Brain microvascular endothelial cell (primary cell): ENCODE data around the gene CALY.
A peak's percentile ranks its signal among the peaks of the same experiment; 100 is the strongest.
"Not testable (repeated sequence)": the region's sequence is repeated elsewhere in the genome, so short reads cannot be mapped to it uniquely, and the experiment has no call there.

Experiments
- DNase-seq: peaks from one replicate; pipeline ENCODE4 v3.0.0-alpha.2; 2020
- H3K27ac ChIP-seq: fragments of 250-450 bp; sonication (Bioruptor Pico); 2 replicates; pipeline ENCODE4 v1.5.1; 2020; ENCODE audit warnings: mild to moderate bottlenecking, moderate library complexity
- H3K27me3 ChIP-seq: fragments of 250-450 bp; sonication (Bioruptor Pico); replicated peaks from 2 replicates; pipeline ENCODE4 v1.5.1; 2020; ENCODE audit warnings: mild to moderate bottlenecking
- H3K36me3 ChIP-seq: fragments of 250-450 bp; sonication (Bioruptor Pico); replicated peaks from 2 replicates; pipeline ENCODE4 v1.5.1; 2020; ENCODE audit warnings: mild to moderate bottlenecking
- H3K4me3 ChIP-seq: 2 replicates; pipeline ENCODE4 v1.5.1; 2011; ENCODE audit warnings: low read depth, mild to moderate bottlenecking, control low read depth, low read length, moderate library complexity
- in situ Hi-C: cut with HindIII; loops from 2 replicates; pipeline ENCODE4 v1.10.0; 2017; ENCODE audit warnings: low sequenced_read_pairs, low pct_ligation_motif_present
- TF ChIP-seq, protein P1 (sequence below): IDR thresholded peaks from 2 replicates; pipeline ENCODE4 v1.5.1; 2011; ENCODE audit warnings: low read depth, mild to moderate bottlenecking, moderate library complexity, low read length, control low read depth, inconsistent platforms; ENCODE audit errors: missing control alignments

The CALY gene

DNA sequence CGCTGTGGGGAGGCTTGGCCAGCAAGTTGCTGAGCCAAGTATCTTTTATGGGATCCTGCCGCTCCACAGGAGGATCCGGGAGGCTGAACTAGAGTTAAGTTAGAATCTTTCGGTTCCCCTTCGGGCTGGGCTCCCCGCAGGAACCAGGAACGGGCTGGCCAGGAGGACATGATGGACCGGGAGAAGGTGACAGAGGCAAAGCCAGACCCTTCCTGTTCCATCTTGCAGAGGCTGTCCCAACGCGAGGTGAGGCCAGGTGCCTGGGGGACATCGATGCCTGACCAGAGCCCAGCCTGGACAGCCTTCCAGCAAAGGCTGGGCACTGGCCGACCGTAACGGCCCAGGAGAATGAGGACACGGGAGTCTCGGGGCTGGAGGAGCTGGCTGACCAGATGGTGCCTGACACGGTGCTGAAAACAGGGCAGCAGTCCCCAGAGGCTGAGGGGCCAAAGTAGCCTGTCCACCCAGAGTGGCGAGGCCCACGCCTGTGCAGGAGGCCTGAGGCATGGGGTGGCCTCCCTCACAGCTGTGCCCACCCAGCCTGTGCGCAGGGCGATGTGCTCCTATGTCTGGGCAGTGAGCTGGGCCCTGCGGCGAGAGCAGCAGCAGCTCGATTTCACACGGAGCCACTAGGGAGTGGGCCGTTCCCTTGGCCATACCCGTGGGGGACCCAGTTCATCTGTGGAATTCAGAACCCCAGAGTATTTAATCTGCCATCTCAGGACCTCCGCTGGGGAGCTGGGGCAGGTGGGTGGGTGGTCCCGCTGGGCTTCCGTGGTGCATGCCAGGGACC is 40.5 kb upstream of the CALY start:
- H3K36me3 ChIP-seq: no peaks in the 10 kb centered on the region
- in situ Hi-C loops: no loop called here
- DNase-seq: no peak
- no peaks in the 10 kb centered on the region for H3K27me3 ChIP-seq
- TF ChIP-seq, protein P1, sequence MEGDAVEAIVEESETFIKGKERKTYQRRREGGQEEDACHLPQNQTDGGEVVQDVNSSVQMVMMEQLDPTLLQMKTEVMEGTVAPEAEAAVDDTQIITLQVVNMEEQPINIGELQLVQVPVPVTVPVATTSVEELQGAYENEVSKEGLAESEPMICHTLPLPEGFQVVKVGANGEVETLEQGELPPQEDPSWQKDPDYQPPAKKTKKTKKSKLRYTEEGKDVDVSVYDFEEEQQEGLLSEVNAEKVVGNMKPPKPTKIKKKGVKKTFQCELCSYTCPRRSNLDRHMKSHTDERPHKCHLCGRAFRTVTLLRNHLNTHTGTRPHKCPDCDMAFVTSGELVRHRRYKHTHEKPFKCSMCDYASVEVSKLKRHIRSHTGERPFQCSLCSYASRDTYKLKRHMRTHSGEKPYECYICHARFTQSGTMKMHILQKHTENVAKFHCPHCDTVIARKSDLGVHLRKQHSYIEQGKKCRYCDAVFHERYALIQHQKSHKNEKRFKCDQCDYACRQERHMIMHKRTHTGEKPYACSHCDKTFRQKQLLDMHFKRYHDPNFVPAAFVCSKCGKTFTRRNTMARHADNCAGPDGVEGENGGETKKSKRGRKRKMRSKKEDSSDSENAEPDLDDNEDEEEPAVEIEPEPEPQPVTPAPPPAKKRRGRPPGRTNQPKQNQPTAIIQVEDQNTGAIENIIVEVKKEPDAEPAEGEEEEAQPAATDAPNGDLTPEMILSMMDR: no peak
- H3K27ac ChIP-seq: no peak overlapping the region
- no peak overlapping the region for H3K4me3 ChIP-seq

DNA sequence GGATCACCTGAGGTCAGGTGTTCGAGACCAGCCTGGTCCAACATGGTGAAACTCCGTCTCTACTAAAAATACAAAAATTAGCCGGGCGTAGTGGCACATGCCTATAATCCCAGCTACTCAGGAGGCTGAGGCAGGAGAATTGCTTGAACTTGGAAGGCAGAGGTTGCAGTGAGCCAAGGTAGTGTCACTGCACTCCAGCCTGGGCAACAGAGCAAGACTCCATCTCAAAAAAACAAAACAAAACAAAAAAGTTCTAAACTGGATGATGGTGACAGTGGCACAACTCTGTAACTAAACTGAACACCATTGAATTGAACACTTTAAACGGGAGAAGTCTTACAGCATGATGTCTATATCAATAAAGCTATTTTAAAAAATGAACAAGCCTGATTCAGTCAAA is 39.5 kb upstream of the CALY start:
- H3K36me3 ChIP-seq, H3K4me3 ChIP-seq, H3K27ac ChIP-seq, DNase-seq, H3K27me3 ChIP-seq, in situ Hi-C loops: not testable (repeated sequence)

DNA sequence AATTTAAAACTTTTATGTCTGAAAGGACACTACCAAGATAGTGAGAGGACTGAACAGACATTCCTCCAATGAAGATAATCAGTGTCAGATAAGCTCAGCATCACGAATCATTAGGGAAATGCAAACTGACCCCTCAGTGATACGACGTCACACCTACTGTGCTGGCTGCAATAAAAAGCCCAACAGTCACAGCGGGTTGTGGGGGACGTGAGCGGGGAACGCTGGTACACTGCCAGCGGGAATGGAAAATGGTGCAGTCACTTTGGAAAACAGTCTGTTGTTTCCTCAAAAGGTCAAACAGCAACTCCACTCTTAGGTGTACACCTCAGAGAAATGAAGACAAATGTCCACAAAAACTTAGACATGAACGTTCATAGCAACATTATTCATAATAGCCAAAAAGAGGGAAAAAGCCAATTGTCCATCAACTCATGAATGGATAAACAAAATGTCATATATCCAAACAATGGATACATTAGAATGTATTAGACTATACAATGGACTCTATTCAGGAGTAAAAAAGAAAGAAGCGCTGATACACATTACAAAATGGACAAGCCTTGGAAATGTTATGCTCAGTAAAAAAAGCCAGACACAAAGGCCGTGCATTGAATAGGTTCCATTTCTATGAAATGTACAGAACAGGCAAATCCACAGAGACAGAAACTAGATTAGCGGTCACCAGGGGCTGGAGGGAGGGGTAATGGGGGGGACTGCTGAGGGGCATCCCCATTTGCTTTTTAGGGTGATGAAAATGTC is 38.8 kb upstream of the CALY start:
- no peak for DNase-seq
- TF ChIP-seq, protein P1: no peak
- in situ Hi-C loops: no loop called here
- Histone ChIP-seq H3K4me3 (no peak overlapping the region), H3K27ac (no peak overlapping the region), H3K36me3 (peaks cover under 1% of the 10 kb centered on the region), H3K27me3 (no peaks in the 10 kb centered on the region)

DNA sequence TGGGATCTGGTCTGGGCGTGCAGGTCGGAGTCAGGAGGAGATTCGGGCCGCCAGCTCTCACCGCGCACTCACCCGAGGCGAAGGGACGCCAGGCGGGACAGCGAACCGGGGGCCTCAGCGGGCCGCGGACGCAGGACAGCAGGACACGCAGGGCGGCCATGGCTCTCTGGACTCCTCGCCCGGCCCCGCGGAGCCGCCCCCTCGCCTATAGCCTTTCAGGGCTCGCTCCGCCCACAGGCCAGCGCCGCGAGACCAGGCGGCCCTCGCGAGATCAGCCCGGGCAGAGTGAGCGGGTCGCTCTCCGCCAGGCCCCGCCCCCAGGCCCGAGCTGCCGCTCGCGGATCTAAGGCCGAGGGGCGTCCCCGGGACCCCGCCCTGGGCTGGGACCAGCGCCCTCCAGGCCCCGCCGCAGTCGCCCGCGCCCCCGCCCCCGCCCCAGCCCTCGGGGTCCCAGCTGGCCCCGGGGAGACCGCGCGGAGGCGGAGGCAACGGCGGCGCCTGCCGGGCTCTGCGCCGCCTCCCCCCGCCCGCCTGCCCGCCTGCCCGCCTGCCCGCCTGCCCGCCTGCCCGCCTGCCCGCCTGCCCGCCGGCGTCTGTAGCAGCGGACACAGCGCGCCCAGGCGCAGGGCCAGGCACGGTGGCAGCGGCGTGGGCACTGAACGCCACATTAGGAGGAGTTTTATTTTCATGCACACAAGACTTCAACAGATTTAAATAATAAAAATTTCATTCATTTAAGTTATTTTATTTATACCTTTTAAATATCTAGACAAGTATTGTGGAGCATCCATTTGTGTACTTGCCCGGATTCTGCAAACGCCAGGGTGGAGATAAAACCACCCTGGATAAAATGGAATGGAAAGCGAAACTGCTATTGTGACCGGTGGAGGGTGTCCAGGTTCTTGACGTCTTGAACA is 36.7 kb upstream of the CALY start, which contains the start of gene ECHS1:
ECHS1 (minus strand) TSS at position 181 of the 917 bp plus-strand sequence; CDS start at position 160, 21 bp downstream.
- Histone ChIP-seq H3K27me3 (no peaks in the 10 kb centered on the region), H3K4me3 (peak within 1 kb of the TSS; percentile 86), H3K36me3 (peaks cover 16% of the 10 kb centered on the region), H3K27ac (peak within 1 kb of the TSS; percentile 73)
- TF ChIP-seq, protein P1: no peak
- DNase-seq: peak; percentile 84
- in situ Hi-C loops: no loop called here

DNA sequence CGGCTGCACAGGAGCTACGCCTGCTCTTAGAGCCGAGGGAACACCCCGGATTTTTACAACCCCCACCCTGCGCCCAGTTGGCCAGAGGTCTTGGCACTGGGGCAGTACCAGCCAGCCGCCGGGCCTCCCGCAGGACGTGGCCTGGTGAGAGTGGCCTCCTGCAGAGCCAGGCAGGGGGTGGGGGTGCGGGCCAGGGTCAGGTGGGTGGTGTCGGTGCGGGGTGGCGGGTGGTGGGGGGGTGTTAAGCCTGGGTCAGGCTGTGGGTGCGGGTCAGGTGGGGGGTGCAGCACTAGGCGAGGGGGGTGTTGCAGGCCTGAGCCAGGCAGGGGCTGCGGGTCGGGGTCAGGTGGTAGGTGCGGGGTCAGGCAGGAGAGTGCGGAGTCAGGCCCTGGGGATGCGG is 35.8 kb upstream of the CALY start:
- peaks cover 21% of the 10 kb centered on the region for H3K36me3 ChIP-seq
- in situ Hi-C loops: no loop called here
- H3K27ac ChIP-seq: no peak overlapping the region
- DNase-seq: no peak
- peak overlapping the region; percentile 86 for H3K4me3 ChIP-seq
- TF ChIP-seq, protein P1: no peak
- no peaks in the 10 kb centered on the region for H3K27me3 ChIP-seq
